K562 (cell line): Measurements from ENCODE around the gene RUVBL2. TPM values are rescaled to one million over a fixed set of nuclear protein-coding genes. Genes with fewer than 3 reads are reported as not detected.
A peak's percentile ranks its signal among the peaks of the same experiment; 100 is the strongest.

ENCODE experiments used
- ATAC-seq: fragments of 200-7000 bp; cut with Tn5 transposase; 3 replicates; pipeline ENCODE4 v1.9.1; 2020; ENCODE audit warnings: moderate library complexity
- BruUV-seq: library from RNA; stranded (reverse); fragments of 400-500 nt; replicated peaks from 2 replicates; lab custom pipeline; 2021; lab: Mats Ljungman, UMichigan
- CTCF ChIA-PET: fragments of 300-600 bp; formaldehyde crosslinking; extraction: SDS; loops from one replicate; lab custom pipeline; 2021; ENCODE audit warnings: low intra/inter-chr PET ratio; lab: Yijun Ruan, JAX
- POLR2A ChIA-PET: fragments of 300-600, 350-650 bp; sonication (Branson Sonifier 250); formaldehyde crosslinking; extraction: SDS; loops from one replicate; lab custom pipeline; 2021; ENCODE audit warnings: antibody characterized with exemption, inconsistent platforms; lab: Yijun Ruan, JAX
- DNase-seq, 4 experiments: peaks; one replicate each; pipeline versions ENCODE4 v3.0.0 to v3.0.0-alpha.2; 2011 to 2018; ENCODE audit warnings: low spot score in 3 of 4, mixed read lengths in 3 of 4; ENCODE audit errors: extremely low read depth in 1 of 4
- FAIRE-seq: peaks from 2 replicates; lab custom pipeline; 2011; peaks lifted over from hg19 to GRCh38; lab: Jason Lieb, UNC
- H2AFZ ChIP-seq: 2 replicates; pipeline ENCODE4 v1.6.0; 2011; ENCODE audit warnings: low read depth, low read length, control low read depth, inconsistent platforms
- H3K27ac ChIP-seq: fragments of 200-600 bp; 3 replicates; pipeline ENCODE4 v1.8.0; 2011; ENCODE audit warnings: low read depth, mild to moderate bottlenecking, control low read depth, inconsistent platforms, low read length, moderate library complexity, mixed read lengths; ENCODE audit errors: extremely low read depth
- H3K27me3 ChIP-seq, 2 experiments: fragments of 300-600 bp in 1 of 2; 2 replicates in 1 of 2; 3 replicates in 1 of 2; pipeline versions ENCODE4 v1.6.0 to v1.8.0; 2011; ENCODE audit warnings: inconsistent platforms in 2 of 2, low read length in 2 of 2, mild to moderate bottlenecking in 1 of 2, mixed read lengths in 1 of 2, moderate library complexity in 1 of 2; ENCODE audit not compliant: control insufficient read depth in 2 of 2, insufficient read depth in 2 of 2
- H3K36me3 ChIP-seq: fragments of 300-600 bp; 3 replicates; pipeline ENCODE4 v1.8.0; 2011; ENCODE audit warnings: mild to moderate bottlenecking, low read length, inconsistent platforms; ENCODE audit not compliant: control insufficient read depth, insufficient read depth
- H3K4me1 ChIP-seq, 2 experiments: fragments of 200-600 bp in 1 of 2; replicated peaks in 1 of 2; 2 replicates in 1 of 2; 3 replicates in 1 of 2; pipeline versions ENCODE4 v1.5.1 to v1.8.0; 2011; ENCODE audit warnings: inconsistent platforms in 2 of 2, low read length in 2 of 2, mild to moderate bottlenecking in 1 of 2, mixed read lengths in 1 of 2, moderate library complexity in 1 of 2; ENCODE audit not compliant: control insufficient read depth in 2 of 2, insufficient read depth in 2 of 2
- H3K4me2 ChIP-seq: 2 replicates; pipeline ENCODE4 v1.6.1; 2011; ENCODE audit warnings: low read length, control low read depth, inconsistent platforms, mixed read lengths; ENCODE audit not compliant: insufficient read depth
- H3K4me3 ChIP-seq: fragments of 200-600 bp; sonication (generic), shearing (Covaris generic); 2 replicates; pipeline ENCODE4 v1.5.1; 2016; ENCODE audit warnings: control low read depth, inconsistent platforms
- H3K79me2 ChIP-seq: fragments of 200-600 bp; 3 replicates; pipeline ENCODE4 v1.8.0; 2011; ENCODE audit warnings: low read length, inconsistent platforms; ENCODE audit not compliant: control insufficient read depth, insufficient read depth
- H3K9ac ChIP-seq, 2 experiments: 2 replicates each; pipeline versions ENCODE4 v1.6.0 to v1.6.1; 2011; ENCODE audit warnings: low read depth in 2 of 2, low read length in 2 of 2, control low read depth in 1 of 2, inconsistent platforms in 1 of 2, mild to moderate bottlenecking in 1 of 2, mixed read lengths in 1 of 2; ENCODE audit not compliant: insufficient read depth in 1 of 2
- H3K9me1 ChIP-seq: one replicate; pipeline ENCODE4 v1.6.0; 2011; ENCODE audit warnings: inconsistent platforms, mild to moderate bottlenecking, low read length, moderate library complexity; ENCODE audit not compliant: control insufficient read depth, insufficient read depth
- H3K9me3 ChIP-seq: replicated peaks from 2 replicates; pipeline ENCODE4 v1.5.1; 2011; ENCODE audit warnings: low read depth, low read length, inconsistent platforms; ENCODE audit not compliant: control insufficient read depth, insufficient read depth
- H4K20me1 ChIP-seq: replicated peaks from 2 replicates; pipeline ENCODE4 v1.6.1; 2011; ENCODE audit warnings: low read length, inconsistent platforms, mixed read lengths; ENCODE audit not compliant: control insufficient read depth, insufficient read depth
- CBFB ChIP-seq: sonication (generic); formaldehyde crosslinking; IDR thresholded peaks from 2 replicates; pipeline ENCODE4 v1.4.0; 2020; ENCODE audit warnings: mild to moderate bottlenecking, missing genetic modification reagents
- CEBPG ChIP-seq, 3 experiments: fragments of 200-800 bp in 1 of 3; sonication (Bioruptor generic) in 1 of 3; sonication (generic) in 1 of 3; formaldehyde crosslinking in 1 of 3; IDR thresholded peaks in 2 of 3; conservative IDR thresholded peaks in 1 of 3; 2 replicates each; pipeline versions ENCODE4 v1.6.1 to v1.8.0; 2016 to 2022; ENCODE audit warnings: missing compliant biosample characterization in 2 of 3, missing genetic modification characterization in 2 of 3, mild to moderate bottlenecking in 1 of 3, missing genetic modification reagents in 1 of 3
- DIDO1 ChIP-seq: fragments of 450-650 bp; IDR thresholded peaks from 2 replicates; pipeline ENCODE4 v1.6.1; 2016; ENCODE audit warnings: low read depth, missing biosample characterization, missing genetic modification characterization
- FUS ChIP-seq: fragments of 200-400 bp; formaldehyde crosslinking; optimal IDR thresholded peaks from 2 replicates; pipeline ENCODE3; 2017; ENCODE audit warnings: low read depth, low read length
- KLF10 ChIP-seq: fragments of 250-450 bp; sonication (Bioruptor Pico); IDR thresholded peaks from 2 replicates; pipeline ENCODE4 v1.6.1; 2021; ENCODE audit warnings: matching md5 sums
- MNT ChIP-seq, 2 experiments: fragments of 450-650 bp; conservative IDR thresholded peaks; 2 replicates each; pipeline ENCODE4 v1.6.1; 2017; ENCODE audit warnings: mild to moderate bottlenecking in 2 of 2, moderate library complexity in 2 of 2
- NCOA1 ChIP-seq: fragments of 450-650 bp; IDR thresholded peaks from 2 replicates; pipeline ENCODE4 v1.6.1; 2016; ENCODE audit warnings: low read depth
- SAFB2 ChIP-seq: fragments of 200-400 bp; formaldehyde crosslinking; IDR thresholded peaks from 2 replicates; pipeline ENCODE4 v1.6.1; 2018; ENCODE audit warnings: borderline replicate concordance, low read length, low read depth, moderate library complexity; ENCODE audit not compliant: severe bottlenecking
- SIX5 ChIP-seq, 2 experiments: IDR thresholded peaks; 2 replicates each; pipeline ENCODE4 v1.6.1; 2011; ENCODE audit warnings: low read length in 2 of 2, borderline replicate concordance in 1 of 2, low read depth in 1 of 2, mild to moderate bottlenecking in 1 of 2, moderate library complexity in 1 of 2; ENCODE audit not compliant: insufficient read depth in 1 of 2
- STAT5B ChIP-seq: fragments of 250-450 bp; sonication (Bioruptor Pico); IDR thresholded peaks from 2 replicates; pipeline ENCODE4 v1.8.0; 2021; ENCODE audit warnings: mild to moderate bottlenecking, inconsistent platforms
- TGIF2 ChIP-seq: sonication (generic); formaldehyde crosslinking; IDR thresholded peaks from 2 replicates; pipeline ENCODE4 v1.8.1; 2022; ENCODE audit warnings: mild to moderate bottlenecking, missing genetic modification reagents, moderate library complexity
- ZNF134 ChIP-seq: fragments of 250-450 bp; sonication (Bioruptor Pico); conservative IDR thresholded peaks from 2 replicates; pipeline ENCODE4 v1.4.0; 2020
- ZNF3 ChIP-seq: fragments of 250-450 bp; sonication (Bioruptor Pico); IDR thresholded peaks from 2 replicates; pipeline ENCODE4 v1.5.0; 2021; ENCODE audit warnings: mild to moderate bottlenecking, moderate library complexity
- WGBS: fragments of 100-300 bp; shearing (Covaris generic); methylation state at CpG from one replicate; pipeline ENCODE4 v1.1.6; 2016; ENCODE audit warnings: low coverage, mixed read lengths; ENCODE audit not compliant: insufficient coverage; ENCODE audit errors: missing lambda C conversion rate; 5-methylcytosine and 5-hydroxymethylcytosine counted together
- in situ Hi-C: fragments of 300-500 bp; cut with MboI; formaldehyde crosslinking; loops from 4 replicates; pipeline ENCODE4 v1.15.0; 2018; ENCODE audit warnings: inconsistent platforms, mixed read lengths
- intact Hi-C: fragments of 100-400 bp; cut with micrococcal nuclease; formaldehyde crosslinking; loops from 2 replicates; pipeline ENCODE4 v1.14.2; 2022
- polyA plus RNA-seq, 8 experiments: library from polyadenylated mRNA; depleted of rRNA in 4 of 8; stranded (reverse) in 5 of 8; unstranded in 3 of 8; fragments of >200 nt; fragmentation: Nextera tagmentation in 2 of 8; fragmentation: Illumina TruSeq in 1 of 8; extraction: Ambion mirVana in 2 of 8; extraction: Trizol in 1 of 8; gene quantifications; 2 replicates each; pipeline versions ENCODE4 v1.2.1 to v1.2.3, GENCODE V29; 2011 to 2014; ENCODE audit warnings: inconsistent platforms in 1 of 8, missing spikeins in 1 of 8
- total RNA-seq, 7 experiments: library from RNA; depleted of rRNA in 6 of 7; stranded (reverse); fragments of >200 nt in 6 of 7; fragmentation: Illumina TruSeq in 2 of 7; extraction: Trizol in 2 of 7; gene quantifications; 2 replicates each; pipeline versions ENCODE4 v1.2.1 to v1.2.3, GENCODE V29; 2011 to 2021; ENCODE audit warnings: low replicate concordance in 1 of 7

RUVBL2 gene
- total and polyA plus RNA-seq, 9 of the 15 experiments (the other 6 are each of a cell fraction or from before 2014, with no cell fraction given): 71.4 to 453 (median 237) TPM

- no peak for TF ChIP-seq MNT (conservative IDR thresholded peaks at IDR 0.05)
These were observed 29.3 kb upstream of the RUVBL2 start (continued) for GRCh38 chr19:48964205-48965039.

GRCh38 chr19:48965040-48965805 lies 28.5 kb upstream of the RUVBL2 start, which contains the start of gene FTL:
TSS of gene FTL (plus strand) at chr19:48965309. CDS start at chr19:48965508, 199 bp downstream.
- ATAC-seq (peak; percentile 72), DNase-seq (peak; percentile 89 to 99 (median 94)), FAIRE-seq (peak; percentile 89)
- H3K9me3 ChIP-seq: no peaks in the 10 kb centered on the region
- H3K9ac ChIP-seq: peak within 1 kb of the TSS; percentile 93 to 95
- 0 out of 2 replicates have a peak within 1 kb of the TSS, but pooled peaks have one; percentile 4 for H2AFZ ChIP-seq
- peak within 1 kb of the TSS; percentile 70 for H3K4me3 ChIP-seq
- H3K27me3 ChIP-seq: no peaks in the 10 kb centered on the region
- H4K20me1 ChIP-seq: peaks cover 18% of the 10 kb centered on the region
- ChIA-PET POLR2A (interaction anchor here (0.6 to 14.5 kb wide), 29 partner anchors 11 to 669 kb away, joined by 3 to 439 read pairs (median 4); partner anchors contain the start of genes BAX, BCAT2, GYS1 and NTF4), CTCF (interaction anchor here (1.0 kb wide), 1 partner anchor 92 kb away, joined by 3 read pairs; no protein-coding TSS in a partner anchor)
- peaks cover 38 to 66% of the 10 kb centered on the region in 2 experiments for H3K4me1 ChIP-seq
- WGBS: under 1% methylated on average over 52 of the region's 52 CpGs
- no TSS peak for BruUV-seq
- in situ Hi-C loops: loop anchor here (10.0 kb wide), 1 partner anchor 90 kb away; the partner anchor contains the start of gene PPP1R15A
- H3K36me3 ChIP-seq: peaks cover 50% of the 10 kb centered on the region
- peak within 1 kb of the TSS; percentile 99 for H3K4me2 ChIP-seq
- intact Hi-C loops: loop anchor here (5.0 kb wide), 1 partner anchor 33 kb away; the partner anchor contains the start of gene DHDH
- H3K9me1 ChIP-seq: no peaks in the 10 kb centered on the region
- H3K27ac ChIP-seq: peak within 1 kb of the TSS; percentile 99
- H3K79me2 ChIP-seq: peaks cover 56% of the 10 kb centered on the region
- TF ChIP-seq FUS (no peak), ZNF134 (CRISPR knock-in tag) (no peak), TGIF2 (CRISPR knock-in tag) (peak; percentile 51; the same call in 1 of the 2 replicates), STAT5B (CRISPR knock-in tag) (no peak), KLF10 (no peak), SIX5 (IDR thresholded peaks at IDR 0.05; ENCODE audit: borderline replicate concordance in 1 of 2, insufficient read depth in 1 of 2, low read depth in 1 of 2, low read length in 2 of 2) (no peak), CBFB (CRISPR knock-in tag) (peak; percentile 82; the same call in 1 of the 2 replicates), ZNF3 (CRISPR knock-in tag) (no peak), DIDO1 (tag) (no peak), NCOA1 (no peak), SAFB2 (no peak), CEBPG (CRISPR knock-in tag; IDR thresholded peaks at IDR 0.05) (peak; percentile 50; the same call in 1 of the 2 replicates), CEBPG (tag; conservative IDR thresholded peaks at IDR 0.05 in 1 of 2, IDR thresholded peaks at IDR 0.05 in 1 of 2) (peak; percentile 76 to 85; a peak in 3 of 4 replicates)
